Measurements from ENCODE around the gene GPATCH3. TPM values are rescaled to one million over a fixed set of nuclear protein-coding genes. Genes with fewer than 3 reads are reported as not detected.

GPATCH3 gene
- total RNA-seq, 1 donor from 2014 or later: 6.1 TPM

DNA sequence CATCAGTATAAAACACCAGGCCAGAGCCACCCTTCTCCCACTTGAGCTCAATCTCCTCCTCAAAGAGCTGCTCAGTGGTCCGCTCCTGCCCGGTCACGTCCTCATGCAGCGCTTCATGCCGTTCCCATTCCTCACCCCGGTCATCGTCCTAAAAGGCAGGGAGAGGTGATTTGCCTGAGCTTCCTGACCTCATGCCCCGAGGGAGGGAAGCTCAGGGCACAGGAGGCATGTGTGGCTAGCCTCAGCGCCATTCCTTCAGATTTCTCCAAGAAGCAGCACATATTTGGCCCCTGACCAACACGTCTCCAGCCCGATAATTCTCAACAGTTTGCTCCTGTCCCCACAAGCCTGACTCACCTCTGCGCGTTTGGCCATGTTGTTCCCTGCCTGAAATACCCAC, 6.0 kb downstream of the GPATCH3 start:
- H3K4me2 ChIP-seq: no peak overlapping the region
- Mint-ChIP-seq H3K27ac (no peak overlapping the region), H3K4me3 (no peak overlapping the region), H3K9me3 (no peaks in the 10 kb centered on the region), H3K27me3 (ENCODE audit: insufficient read depth, low read depth) (no peaks in the 10 kb centered on the region), H3K4me1 (peaks cover 14% of the 10 kb centered on the region), H3K36me3 (peaks cover 18% of the 10 kb centered on the region)
- TF ChIP-seq EZH2 (IDR thresholded peaks at IDR 0.05) (no peak), CTCF (IDR thresholded peaks at IDR 0.05) (no peak), EZH2phosphoT487 (IDR thresholded peaks at IDR 0.05) (no peak)
- no peak overlapping the region for H2AFZ ChIP-seq (replicated peaks)
- H3K36me3 ChIP-seq: no peaks in the 10 kb centered on the region
- H3K27ac ChIP-seq: no peak overlapping the region
- H3K9me3 ChIP-seq (ENCODE audit: low read depth): no peaks in the 10 kb centered on the region
- peaks cover 16% of the 10 kb centered on the region for H3F3A ChIP-seq (ENCODE audit: low read depth)
- H3K9ac ChIP-seq: peak overlapping the region; percentile 13
- H3K4me1 ChIP-seq: peaks cover 11% of the 10 kb centered on the region
- DNase-seq (ENCODE audit: low spot score): no peak
- no peaks in the 10 kb centered on the region for H3K27me3 ChIP-seq
- H3K4me3 ChIP-seq: no peak overlapping the region
- peaks cover 25% of the 10 kb centered on the region for H3K79me2 ChIP-seq (ENCODE audit: low read depth)
- no peaks in the 10 kb centered on the region for H4K20me1 ChIP-seq (ENCODE audit: low read depth)

DNA sequence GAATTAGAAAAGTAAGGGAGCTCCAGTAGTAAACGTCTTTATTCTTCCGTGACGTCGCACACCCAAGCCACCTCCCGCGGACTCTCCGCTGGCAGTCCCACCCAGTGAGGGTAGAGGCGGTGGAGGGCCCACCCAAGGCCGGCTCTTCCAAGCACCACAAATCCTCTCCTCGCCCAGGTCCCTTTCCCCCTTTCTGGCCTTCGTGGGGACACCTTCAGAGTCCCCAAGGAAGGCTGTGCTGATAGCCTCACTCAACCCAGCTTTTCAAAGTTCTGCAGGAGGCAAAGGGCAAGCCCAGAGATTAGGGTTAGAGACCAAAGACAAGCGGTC, 9.8 kb downstream of the GPATCH3 start:
- H3K36me3 ChIP-seq: no peaks in the 10 kb centered on the region
- Mint-ChIP-seq H3K4me1 (peaks cover 20% of the 10 kb centered on the region), H3K9me3 (no peaks in the 10 kb centered on the region), H3K4me3 (peak overlapping the region; percentile 96), H3K27ac (peak overlapping the region; percentile 63), H3K36me3 (peaks cover 22% of the 10 kb centered on the region), H3K27me3 (ENCODE audit: insufficient read depth, low read depth) (peaks cover 2% of the 10 kb centered on the region)
- H3K79me2 ChIP-seq (ENCODE audit: low read depth): peaks cover 19% of the 10 kb centered on the region
- H3K9me3 ChIP-seq (ENCODE audit: low read depth): no peaks in the 10 kb centered on the region
- peak overlapping the region; percentile 90 for H2AFZ ChIP-seq (replicated peaks)
- no peak for DNase-seq (ENCODE audit: low spot score)
- TF ChIP-seq CTCF (IDR thresholded peaks at IDR 0.05): no peak
- TF ChIP-seq EZH2 (IDR thresholded peaks at IDR 0.05): no peak
- no peak for TF ChIP-seq EZH2phosphoT487 (IDR thresholded peaks at IDR 0.05)
- H3F3A ChIP-seq (ENCODE audit: low read depth): peaks cover 27% of the 10 kb centered on the region
- peaks cover 8% of the 10 kb centered on the region for H3K4me1 ChIP-seq
- H3K27ac ChIP-seq: no peak overlapping the region
- H3K9ac ChIP-seq: peak overlapping the region; percentile 83
- H3K4me2 ChIP-seq: peak overlapping the region; percentile 93
- H3K4me3 ChIP-seq: peak overlapping the region; percentile 81
- no peaks in the 10 kb centered on the region for H3K27me3 ChIP-seq
- no peaks in the 10 kb centered on the region for H4K20me1 ChIP-seq (ENCODE audit: low read depth)

DNA sequence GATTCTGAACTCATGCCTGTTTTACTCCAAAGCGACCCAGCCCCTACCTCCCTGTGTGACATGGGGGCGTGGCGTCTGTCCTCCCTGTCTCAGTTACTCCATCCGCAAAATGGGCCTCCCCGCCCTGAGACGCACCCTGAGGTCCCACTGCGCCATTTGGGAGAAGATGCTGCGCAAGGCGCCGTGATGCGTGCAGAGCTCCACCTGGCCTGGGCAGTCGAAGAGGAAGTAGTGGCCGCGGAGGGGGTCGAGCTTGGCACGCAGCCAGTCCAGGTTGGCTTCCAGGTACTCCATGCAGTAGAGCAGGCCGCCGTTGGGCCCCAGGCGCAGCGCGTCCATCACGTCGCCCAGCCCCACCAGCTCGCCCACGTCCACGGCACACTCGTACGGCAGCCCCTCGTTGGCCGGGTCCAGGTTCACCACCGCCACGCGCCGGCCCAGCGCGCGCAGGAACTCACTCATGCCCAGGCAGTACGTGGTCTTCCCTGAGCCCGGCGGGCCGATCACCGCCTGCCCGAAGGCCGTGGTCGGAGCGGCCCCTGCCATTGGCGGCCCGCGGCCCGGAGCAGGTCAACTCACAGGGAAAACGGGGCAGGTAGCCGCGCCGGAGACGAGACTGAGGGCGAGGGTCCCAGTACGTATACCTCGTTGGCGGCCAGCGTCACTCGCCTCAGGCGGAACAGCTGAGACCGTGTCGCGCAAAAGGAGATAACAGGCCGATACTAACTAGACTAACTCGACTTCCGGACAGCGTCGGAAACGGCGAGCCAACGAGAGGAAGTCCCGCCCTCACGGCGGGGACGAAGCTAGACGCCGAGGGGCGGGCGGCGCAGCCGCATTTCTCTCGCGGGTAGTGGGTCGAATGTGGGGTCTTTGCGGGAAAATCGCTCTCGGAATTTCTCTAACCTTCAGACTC, 10.5 kb downstream of the GPATCH3 start, which contains the start of gene GPN2:
Gene GPN2 (minus strand): TSS at position 733 of the 916 bp plus-strand sequence. CDS start 187 bp downstream, at position 546.
- H3F3A ChIP-seq (ENCODE audit: low read depth): peaks cover 27% of the 10 kb centered on the region
- no peaks in the 10 kb centered on the region for H3K27me3 ChIP-seq
- H3K4me3 ChIP-seq: peak within 1 kb of the TSS; percentile 81
- peak within 1 kb of the TSS; percentile 83 for H3K9ac ChIP-seq
- peaks cover 8% of the 10 kb centered on the region for H3K4me1 ChIP-seq
- H4K20me1 ChIP-seq (ENCODE audit: low read depth): no peaks in the 10 kb centered on the region
- Mint-ChIP-seq H3K36me3 (peaks cover 26% of the 10 kb centered on the region), H3K4me1 (peaks cover 20% of the 10 kb centered on the region), H3K27ac (peak within 1 kb of the TSS; percentile 95), H3K9me3 (no peaks in the 10 kb centered on the region), H3K27me3 (ENCODE audit: insufficient read depth, low read depth) (peaks cover 2% of the 10 kb centered on the region), H3K4me3 (peak within 1 kb of the TSS; percentile 96)
- H3K9me3 ChIP-seq (ENCODE audit: low read depth): no peaks in the 10 kb centered on the region
- TF ChIP-seq CTCF (IDR thresholded peaks at IDR 0.05) (no peak), EZH2phosphoT487 (IDR thresholded peaks at IDR 0.05) (no peak), EZH2 (IDR thresholded peaks at IDR 0.05) (no peak)
- H3K27ac ChIP-seq: no peak within 1 kb of the TSS
- DNase-seq (ENCODE audit: low spot score): peak; percentile 83
- H3K36me3 ChIP-seq: no peaks in the 10 kb centered on the region
- H2AFZ ChIP-seq (replicated peaks): peak within 1 kb of the TSS; percentile 90
- H3K79me2 ChIP-seq (ENCODE audit: low read depth): peaks cover 19% of the 10 kb centered on the region
- peak within 1 kb of the TSS; percentile 93 for H3K4me2 ChIP-seq

Measured in neural progenitor cell (in vitro differentiated cells).